Neural cell (in vitro differentiated cells): ENCODE measurements around the gene LDHD.

Source experiments
- CTCF ChIP-seq: fragments of 450-650 bp; IDR thresholded peaks from 2 replicates; pipeline ENCODE4 v1.5.1; 2014; ENCODE audit warnings: antibody characterized with exemption, mild to moderate bottlenecking, moderate library complexity; ENCODE audit not compliant: poor library complexity, severe bottlenecking
- EZH2 ChIP-seq: fragments of 200-600, 300-800 bp; shearing (Covaris generic), sonication (generic); IDR thresholded peaks from 2 replicates; pipeline ENCODE4 v1.6.1; 2014; ENCODE audit warnings: antibody characterized with exemption, low read length, borderline replicate concordance, mild to moderate bottlenecking; ENCODE audit not compliant: insufficient read depth, poor library complexity, severe bottlenecking
- RAD21 ChIP-seq: fragments of 450-650 bp; conservative IDR thresholded peaks from 2 replicates; pipeline ENCODE4 v1.6.1; 2014; ENCODE audit warnings: antibody characterized with exemption, mild to moderate bottlenecking, moderate library complexity
- TAF1 ChIP-seq: IDR thresholded peaks from 2 replicates; pipeline ENCODE4 v1.6.1; 2012; ENCODE audit warnings: low read depth
- TF ChIP-seq, protein P1 (sequence below): IDR thresholded peaks from 2 replicates; pipeline ENCODE4 v1.6.1; 2012; ENCODE audit warnings: borderline replicate concordance

DNA sequence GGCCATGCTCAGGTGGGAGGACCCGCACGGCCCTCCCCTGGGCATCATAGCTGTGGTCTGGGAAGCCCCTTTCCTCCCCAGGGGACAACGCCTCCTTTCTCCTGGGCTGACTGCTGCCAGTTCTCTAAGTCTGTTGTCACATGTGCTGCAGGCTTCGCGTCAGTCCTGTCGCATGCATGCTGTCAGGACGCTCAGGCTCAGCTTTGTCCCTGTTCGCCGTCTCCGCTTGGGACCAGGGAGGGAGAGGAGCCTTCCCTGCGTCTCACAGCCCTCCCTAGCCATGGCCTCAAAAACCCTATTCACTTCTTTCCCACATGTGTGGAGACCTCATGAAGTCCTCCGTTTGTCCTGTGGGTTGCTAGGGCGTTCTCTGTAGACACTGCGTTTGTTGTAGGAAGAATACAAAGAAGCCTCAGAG lies 21.4 kb downstream of the LDHD start:
- no peak for TF ChIP-seq TAF1
- no peak for TF ChIP-seq CTCF
- TF ChIP-seq RAD21, result no peak
- TF ChIP-seq, protein P1, sequence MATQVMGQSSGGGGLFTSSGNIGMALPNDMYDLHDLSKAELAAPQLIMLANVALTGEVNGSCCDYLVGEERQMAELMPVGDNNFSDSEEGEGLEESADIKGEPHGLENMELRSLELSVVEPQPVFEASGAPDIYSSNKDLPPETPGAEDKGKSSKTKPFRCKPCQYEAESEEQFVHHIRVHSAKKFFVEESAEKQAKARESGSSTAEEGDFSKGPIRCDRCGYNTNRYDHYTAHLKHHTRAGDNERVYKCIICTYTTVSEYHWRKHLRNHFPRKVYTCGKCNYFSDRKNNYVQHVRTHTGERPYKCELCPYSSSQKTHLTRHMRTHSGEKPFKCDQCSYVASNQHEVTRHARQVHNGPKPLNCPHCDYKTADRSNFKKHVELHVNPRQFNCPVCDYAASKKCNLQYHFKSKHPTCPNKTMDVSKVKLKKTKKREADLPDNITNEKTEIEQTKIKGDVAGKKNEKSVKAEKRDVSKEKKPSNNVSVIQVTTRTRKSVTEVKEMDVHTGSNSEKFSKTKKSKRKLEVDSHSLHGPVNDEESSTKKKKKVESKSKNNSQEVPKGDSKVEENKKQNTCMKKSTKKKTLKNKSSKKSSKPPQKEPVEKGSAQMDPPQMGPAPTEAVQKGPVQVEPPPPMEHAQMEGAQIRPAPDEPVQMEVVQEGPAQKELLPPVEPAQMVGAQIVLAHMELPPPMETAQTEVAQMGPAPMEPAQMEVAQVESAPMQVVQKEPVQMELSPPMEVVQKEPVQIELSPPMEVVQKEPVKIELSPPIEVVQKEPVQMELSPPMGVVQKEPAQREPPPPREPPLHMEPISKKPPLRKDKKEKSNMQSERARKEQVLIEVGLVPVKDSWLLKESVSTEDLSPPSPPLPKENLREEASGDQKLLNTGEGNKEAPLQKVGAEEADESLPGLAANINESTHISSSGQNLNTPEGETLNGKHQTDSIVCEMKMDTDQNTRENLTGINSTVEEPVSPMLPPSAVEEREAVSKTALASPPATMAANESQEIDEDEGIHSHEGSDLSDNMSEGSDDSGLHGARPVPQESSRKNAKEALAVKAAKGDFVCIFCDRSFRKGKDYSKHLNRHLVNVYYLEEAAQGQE, result no peak
- no peak for TF ChIP-seq EZH2
